Cardiac muscle cell (in vitro differentiated cells and primary cell): Measurements from ENCODE around the gene SLC43A3. TPM values are rescaled to one million over a fixed set of nuclear protein-coding genes. Genes with fewer than 3 reads are reported as not detected.

ENCODE experiments used
- DNase-seq, 2 donors: peaks; one replicate each; pipeline versions ENCODE4 v3.0.0 to v3.0.0-alpha.2; 2010 to 2017; ENCODE audit warnings: low read depth in 1 of 2, low spot score in 1 of 2
- H3K27ac ChIP-seq: fragments of 200-600 bp; sonication (generic); 2 replicates; pipeline ENCODE4 v1.5.1; 2016
- H3K27me3 ChIP-seq: fragments of 200-600 bp; sonication (generic); 2 replicates; pipeline ENCODE4 v1.6.0; 2016; ENCODE audit warnings: control low read depth
- H3K36me3 ChIP-seq: fragments of 200-600 bp; sonication (generic); 2 replicates; pipeline ENCODE4 v1.5.1; 2016; ENCODE audit warnings: control low read depth
- H3K4me1 ChIP-seq: fragments of 200-600 bp; sonication (generic); 2 replicates; pipeline ENCODE4 v1.8.1; 2017; ENCODE audit warnings: low read depth, mild to moderate bottlenecking, mixed run types
- H3K4me3 ChIP-seq: fragments of 200-600 bp; sonication (generic); 2 replicates; pipeline ENCODE4 v1.5.1; 2016; ENCODE audit warnings: mild to moderate bottlenecking
- H3K9me3 ChIP-seq: fragments of 200-600 bp; sonication (generic); 2 replicates; pipeline ENCODE4 v1.5.1; 2017; ENCODE audit warnings: low read depth, mild to moderate bottlenecking, control low read depth
- polyA plus RNA-seq: library from polyadenylated mRNA; unstranded; fragments of >200 nt; fragmentation: Nextera tagmentation; extraction: Ambion mirVana; gene quantifications from 2 replicates; pipeline ENCODE4 v1.2.1, GENCODE V29; 2016
- total RNA-seq: library from RNA; depleted of rRNA; stranded (reverse); fragments of >200 nt; gene quantifications from 2 replicates; pipeline ENCODE4 v1.2.3, GENCODE V29; 2016
- TF ChIP-seq, protein P1 (sequence below): IDR thresholded peaks from 2 replicates; pipeline ENCODE4 v1.5.1; 2012; ENCODE audit warnings: low read depth, mild to moderate bottlenecking, low read length

The SLC43A3 gene
- total and polyA plus RNA-seq, 2 experiments from 2014 or later: 1.7 to 6.8 TPM

GRCh38 chr11:57421066-57421465 is 5.9 kb downstream of the SLC43A3 start:
- H3K4me1 ChIP-seq: no peaks in the 10 kb centered on the region

GRCh38 chr11:57419146-57419545 is 7.8 kb downstream of the SLC43A3 start:
- H3K36me3 ChIP-seq: no peaks in the 10 kb centered on the region
- no peak for DNase-seq
- H3K27ac ChIP-seq: no peak overlapping the region
- H3K27me3 ChIP-seq: no peaks in the 10 kb centered on the region
- no peaks in the 10 kb centered on the region for H3K9me3 ChIP-seq
- no peak overlapping the region for H3K4me3 ChIP-seq
- no peaks in the 10 kb centered on the region for H3K4me1 ChIP-seq
- TF ChIP-seq, protein P1, sequence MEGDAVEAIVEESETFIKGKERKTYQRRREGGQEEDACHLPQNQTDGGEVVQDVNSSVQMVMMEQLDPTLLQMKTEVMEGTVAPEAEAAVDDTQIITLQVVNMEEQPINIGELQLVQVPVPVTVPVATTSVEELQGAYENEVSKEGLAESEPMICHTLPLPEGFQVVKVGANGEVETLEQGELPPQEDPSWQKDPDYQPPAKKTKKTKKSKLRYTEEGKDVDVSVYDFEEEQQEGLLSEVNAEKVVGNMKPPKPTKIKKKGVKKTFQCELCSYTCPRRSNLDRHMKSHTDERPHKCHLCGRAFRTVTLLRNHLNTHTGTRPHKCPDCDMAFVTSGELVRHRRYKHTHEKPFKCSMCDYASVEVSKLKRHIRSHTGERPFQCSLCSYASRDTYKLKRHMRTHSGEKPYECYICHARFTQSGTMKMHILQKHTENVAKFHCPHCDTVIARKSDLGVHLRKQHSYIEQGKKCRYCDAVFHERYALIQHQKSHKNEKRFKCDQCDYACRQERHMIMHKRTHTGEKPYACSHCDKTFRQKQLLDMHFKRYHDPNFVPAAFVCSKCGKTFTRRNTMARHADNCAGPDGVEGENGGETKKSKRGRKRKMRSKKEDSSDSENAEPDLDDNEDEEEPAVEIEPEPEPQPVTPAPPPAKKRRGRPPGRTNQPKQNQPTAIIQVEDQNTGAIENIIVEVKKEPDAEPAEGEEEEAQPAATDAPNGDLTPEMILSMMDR: no peak

More at GRCh38 chr11:57421066-57421465, 5.9 kb downstream of the SLC43A3 start:
- Histone ChIP-seq H3K36me3 (no peaks in the 10 kb centered on the region), H3K27ac (no peak overlapping the region), H3K27me3 (no peaks in the 10 kb centered on the region), H3K9me3 (no peaks in the 10 kb centered on the region), H3K4me3 (no peak overlapping the region)
- no peak for DNase-seq
- TF ChIP-seq, protein P1: no peak

- no peaks in the 10 kb centered on the region for H3K27me3 ChIP-seq
- no peaks in the 10 kb centered on the region for H3K4me1 ChIP-seq
- H3K9me3 ChIP-seq: no peaks in the 10 kb centered on the region
- H3K36me3 ChIP-seq: no peaks in the 10 kb centered on the region
- no peak overlapping the region for H3K4me3 ChIP-seq
- no peak for DNase-seq
- H3K27ac ChIP-seq: no peak overlapping the region
- TF ChIP-seq, protein P1: no peak
Observed at GRCh38 chr11:57418131-57418530, 8.8 kb downstream of the SLC43A3 start.

- no peaks in the 10 kb centered on the region for H3K9me3 ChIP-seq
- H3K4me3 ChIP-seq: no peak overlapping the region
- no peaks in the 10 kb centered on the region for H3K36me3 ChIP-seq
- TF ChIP-seq, protein P1: no peak
- no peak overlapping the region for H3K27ac ChIP-seq
- H3K27me3 ChIP-seq: no peaks in the 10 kb centered on the region
- no peaks in the 10 kb centered on the region for H3K4me1 ChIP-seq
- peak in 1 of 2 donors; percentile 89 for DNase-seq
Observed at GRCh38 chr11:57417056-57417455, 9.9 kb downstream of the SLC43A3 start.

DNA sequence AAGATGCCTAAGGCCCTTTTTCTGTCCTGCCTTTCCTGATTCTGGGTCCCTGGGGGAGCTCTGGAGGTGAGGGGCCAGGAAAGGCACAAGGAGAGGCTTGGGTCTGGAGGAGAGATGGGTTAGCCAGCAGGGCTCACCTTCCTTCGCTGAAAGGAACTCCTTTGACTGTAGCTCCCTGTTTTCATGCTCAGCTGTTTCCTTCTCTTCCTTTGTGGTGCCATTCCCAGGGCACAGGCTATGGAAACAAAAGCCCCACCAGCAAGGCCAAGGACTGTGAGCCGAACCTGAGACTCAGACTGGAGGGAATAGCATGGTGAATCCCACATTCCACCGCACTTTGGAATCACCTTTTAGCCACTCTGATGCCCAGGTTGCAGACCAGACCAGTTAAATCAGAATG is 10.5 kb downstream of the SLC43A3 start:
- no peaks in the 10 kb centered on the region for H3K9me3 ChIP-seq
- no peak overlapping the region for H3K27ac ChIP-seq
- TF ChIP-seq, protein P1: no peak
- H3K4me3 ChIP-seq: no peak overlapping the region
- H3K36me3 ChIP-seq: no peaks in the 10 kb centered on the region
- DNase-seq: no peak
- no peaks in the 10 kb centered on the region for H3K27me3 ChIP-seq
- no peaks in the 10 kb centered on the region for H3K4me1 ChIP-seq
